NCI-H2227 treated with DMSO at 0.1 percent for 48 hours (cell line): ENCODE measurements around the gene TBRG4.
"Not testable (repeated sequence)": the region's sequence is repeated elsewhere in the genome, so short reads cannot be mapped to it uniquely, and the experiment has no call there.

ENCODE experiments used
- DNase-seq: peaks from one replicate; lab custom pipeline; 2025; lab: John Stamatoyannopoulos, UW

The TBRG4 gene

GRCh38 chr7:45116048-45116447, 4.6 kb upstream of the TBRG4 start:
- DNase-seq, result no peak

- DNase-seq, result no peak
Measured at GRCh38 chr7:45114926-45115325, 3.4 kb upstream of the TBRG4 start.

GRCh38 chr7:45114257-45114656, 2.8 kb upstream of the TBRG4 start:
- DNase-seq, result not testable (repeated sequence)

- DNase-seq, result no peak
Measured at GRCh38 chr7:45112648-45113047, 1.2 kb upstream of the TBRG4 start.

GRCh38 chr7:45108863-45109262, 2.6 kb downstream of the TBRG4 start:
- DNase-seq, result no peak

GRCh38 chr7:45107356-45107755, 4.1 kb downstream of the TBRG4 start:
- DNase-seq, result no peak

GRCh38 chr7:45106820-45107219, 4.7 kb downstream of the TBRG4 start:
- no peak for DNase-seq

- DNase-seq, result no peak
Measured at GRCh38 chr7:45105588-45106188, 5.8 kb downstream of the TBRG4 start.

GRCh38 chr7:45104844-45105587, 6.5 kb downstream of the TBRG4 start:
- DNase-seq, result no peak

GRCh38 chr7:45103958-45104843, 7.3 kb downstream of the TBRG4 start:
- DNase-seq, result no peak

- no peak for DNase-seq
Measured at GRCh38 chr7:45102785-45103712, 8.4 kb downstream of the TBRG4 start.

- no peak for DNase-seq
Measured at GRCh38 chr7:45101748-45102147, 9.7 kb downstream of the TBRG4 start.

- no peak for DNase-seq
Measured at GRCh38 chr7:45100761-45101480, 10.6 kb downstream of the TBRG4 start.

- no peak for DNase-seq
Measured at GRCh38 chr7:45099891-45100760, 11.4 kb downstream of the TBRG4 start.

- no peak for DNase-seq
Measured at GRCh38 chr7:45098983-45099839, 12.3 kb downstream of the TBRG4 start.

- DNase-seq, result no peak
Measured at GRCh38 chr7:45092931-45093235, 18.6 kb downstream of the TBRG4 start.

- no peak for DNase-seq
Measured at GRCh38 chr7:45092100-45092930, 19.2 kb downstream of the TBRG4 start.

- peak; percentile 91 for DNase-seq
Measured at GRCh38 chr7:45089341-45089891, 22.1 kb downstream of the TBRG4 start.
